Stimulated activated CD4-positive, alpha-beta T cell treated with anti-CD3 and anti-CD28 coated beads, Interleukin-4, amount 100 ng/mL, for 24 hours (primary cell): ENCODE results near the gene CACHD1.

Experiments
- DNase-seq: peaks from one replicate; pipeline ENCODE4 v3.0.0-alpha.2; 2020

The CACHD1 gene

DNA sequence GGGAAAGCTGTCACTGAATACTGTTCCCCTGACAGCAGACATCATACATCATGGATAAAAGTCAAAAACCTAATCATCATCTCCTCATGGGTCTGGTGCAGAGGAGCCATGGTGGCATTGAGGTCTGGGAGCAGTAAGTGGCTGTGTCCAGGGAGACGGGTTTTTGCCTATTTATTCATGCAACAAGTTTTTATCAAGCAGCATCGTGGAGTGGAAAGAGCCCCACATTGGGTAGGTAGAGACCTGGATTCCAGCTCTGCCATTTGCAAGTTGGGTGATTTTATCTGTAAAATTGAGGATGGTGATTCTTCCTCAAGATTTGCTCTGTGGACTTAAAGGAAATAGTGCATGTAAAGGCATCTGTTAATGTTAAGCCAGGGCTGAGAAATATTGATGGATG lies 4.2 kb downstream of the CACHD1 start:
- DNase-seq: no peak

DNA sequence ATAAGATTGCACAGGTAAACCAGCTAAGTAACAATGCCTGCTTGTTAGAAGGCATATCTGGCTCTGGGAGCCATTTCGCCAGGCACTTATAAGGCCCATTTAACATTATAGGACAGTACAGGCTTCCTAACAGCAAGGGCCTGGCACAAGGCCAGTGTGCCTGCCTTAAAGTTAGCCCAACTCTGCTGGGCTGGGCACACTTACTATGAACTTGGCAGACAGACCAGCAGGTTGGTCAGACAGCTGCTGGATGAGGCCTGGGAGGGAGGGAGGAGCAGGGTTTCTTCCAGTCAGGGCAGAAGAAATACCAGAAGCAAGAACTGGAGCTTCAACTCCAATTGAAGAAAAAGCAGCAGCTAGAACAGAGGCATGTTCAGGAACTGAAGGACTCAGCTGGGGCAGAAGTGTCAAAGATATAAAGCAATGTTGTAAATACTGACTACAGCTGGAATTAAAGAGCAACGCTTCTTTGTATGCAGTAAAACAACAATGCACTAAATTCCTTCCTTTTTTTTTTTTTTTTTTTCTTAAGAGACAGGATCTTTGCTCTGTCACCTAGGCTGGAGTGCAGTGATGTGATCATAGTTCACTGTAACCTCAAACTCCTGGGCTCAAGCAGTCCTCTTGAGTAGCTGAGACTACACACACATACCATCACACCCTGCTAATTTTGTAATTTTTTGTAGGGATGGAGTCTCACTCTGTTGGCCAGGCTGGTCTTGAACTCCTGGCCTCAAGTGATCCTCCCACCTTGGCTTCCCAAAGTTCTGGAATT lies 4.9 kb downstream of the CACHD1 start:
- DNase-seq: no peak

- DNase-seq: no peak
Measured at GRCh38 chr1:64476251-64476952, 6.5 kb downstream of the CACHD1 start.

DNA sequence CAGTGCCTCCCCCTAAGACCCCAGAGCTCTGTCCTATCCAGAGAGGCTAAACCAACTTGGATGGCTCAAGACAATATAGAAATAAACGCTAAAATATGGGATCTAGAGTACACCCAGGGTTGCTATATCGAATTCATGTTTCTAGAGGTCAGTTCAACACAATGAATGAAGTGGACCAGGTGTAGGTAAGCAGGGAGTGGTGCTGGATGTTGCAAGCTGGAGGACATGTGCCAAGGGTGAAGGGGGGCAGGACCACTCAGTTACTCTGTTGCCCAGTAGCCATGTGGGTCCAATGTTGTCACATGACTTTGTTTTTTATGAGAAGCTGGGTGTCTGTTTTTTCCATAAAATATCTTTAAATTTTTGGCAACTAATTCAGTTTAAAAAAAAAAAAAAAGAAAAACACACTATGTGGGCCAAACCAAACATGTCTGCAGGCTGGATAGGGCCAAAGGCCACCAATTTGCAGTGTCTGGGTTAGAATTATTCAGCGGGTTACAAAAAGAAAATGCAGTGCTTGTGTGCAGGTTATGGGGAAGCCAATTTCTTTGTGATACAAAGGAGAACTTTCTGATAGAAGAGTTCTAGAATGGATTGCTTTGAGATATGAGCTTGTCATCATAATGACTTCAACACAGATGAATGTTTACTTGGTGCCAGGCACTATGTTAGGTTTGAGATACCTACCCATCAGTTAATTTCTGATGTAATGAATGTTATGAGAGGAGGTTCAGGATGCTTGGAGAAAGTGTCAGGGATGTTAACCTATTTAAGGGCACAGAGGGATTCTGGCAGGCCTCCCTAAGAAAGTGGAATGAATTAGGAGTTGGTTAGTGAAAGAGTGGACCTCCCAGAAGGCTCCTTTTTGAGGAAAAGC lies 8.9 kb downstream of the CACHD1 start:
- no peak for DNase-seq

- no peak for DNase-seq
Measured at GRCh38 chr1:64479874-64480273, 9.9 kb downstream of the CACHD1 start.

GRCh38 chr1:64480999-64481772 lies 11.3 kb downstream of the CACHD1 start:
- DNase-seq: no peak

- DNase-seq: no peak
Measured at GRCh38 chr1:64482128-64482527, 12.2 kb downstream of the CACHD1 start.

DNA sequence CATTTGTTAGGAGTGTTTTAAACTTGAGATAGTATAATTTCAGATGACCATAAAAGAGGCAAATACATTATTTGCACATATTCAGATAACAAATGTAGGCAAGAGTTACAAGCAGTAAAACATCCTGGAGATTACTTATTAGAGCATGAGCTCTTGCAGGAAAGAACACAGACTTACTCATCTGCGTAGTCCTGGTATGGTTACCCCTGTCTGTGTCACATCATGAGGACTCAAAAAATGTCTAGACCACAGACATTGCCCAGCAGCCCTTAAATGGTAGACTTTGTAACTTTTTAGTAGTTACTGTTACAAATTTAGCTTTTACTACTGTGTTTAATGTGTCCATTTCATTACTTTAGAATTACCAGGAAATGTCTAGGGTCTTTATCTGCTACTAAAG lies 12.8 kb downstream of the CACHD1 start:
- no peak for DNase-seq

DNA sequence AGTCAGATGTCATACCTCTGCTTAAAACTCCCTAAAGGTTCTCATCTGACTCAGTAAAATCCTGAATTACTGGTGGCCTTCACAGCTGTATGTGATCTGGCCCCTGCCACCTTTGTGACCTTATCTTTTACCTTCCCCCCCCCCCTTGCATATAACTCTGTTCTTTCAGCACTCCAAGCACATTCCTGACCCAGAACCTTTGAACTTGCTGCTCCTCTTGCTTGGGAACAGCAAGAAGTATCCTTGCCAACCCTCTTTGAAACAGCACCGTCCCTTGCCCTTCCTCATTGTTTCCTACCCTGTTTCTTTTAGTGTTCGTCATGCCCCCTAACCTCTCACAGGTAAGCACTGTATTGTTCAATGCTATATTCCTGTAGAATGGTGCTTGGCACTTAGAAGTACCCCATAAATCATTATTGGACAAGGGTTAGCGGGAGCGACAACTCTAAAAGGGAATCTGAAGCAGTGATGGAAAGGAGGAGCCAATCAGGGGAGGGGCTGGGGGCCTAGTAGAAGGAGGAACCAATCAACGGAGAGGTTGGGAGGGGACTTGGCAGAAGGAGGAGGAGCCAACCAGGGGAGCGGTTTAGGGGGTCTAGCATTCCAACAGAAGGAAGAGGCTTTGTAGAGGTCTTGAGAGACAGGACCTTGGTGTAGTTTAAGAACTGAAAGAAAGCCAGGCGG lies 13.9 kb downstream of the CACHD1 start:
- no peak for DNase-seq

DNA sequence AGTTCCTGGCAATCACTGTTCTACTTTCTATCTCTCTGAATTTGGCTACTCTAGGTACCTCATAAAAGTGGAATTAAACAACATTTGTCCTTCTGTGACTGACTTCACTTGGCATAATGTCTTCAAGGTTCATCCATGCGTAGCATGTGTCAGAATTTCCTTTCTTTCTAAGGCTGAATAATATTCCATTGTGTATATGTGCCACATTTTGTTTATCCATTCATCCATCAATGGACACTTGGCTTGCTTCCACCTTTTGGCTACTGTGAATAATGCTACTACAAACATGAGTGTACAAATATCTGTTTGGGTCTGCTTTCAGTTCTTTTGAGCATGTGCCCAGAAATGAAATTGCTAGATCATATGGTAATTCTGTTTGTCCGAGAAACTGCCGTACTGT lies 14.7 kb downstream of the CACHD1 start:
- DNase-seq: no peak

DNA sequence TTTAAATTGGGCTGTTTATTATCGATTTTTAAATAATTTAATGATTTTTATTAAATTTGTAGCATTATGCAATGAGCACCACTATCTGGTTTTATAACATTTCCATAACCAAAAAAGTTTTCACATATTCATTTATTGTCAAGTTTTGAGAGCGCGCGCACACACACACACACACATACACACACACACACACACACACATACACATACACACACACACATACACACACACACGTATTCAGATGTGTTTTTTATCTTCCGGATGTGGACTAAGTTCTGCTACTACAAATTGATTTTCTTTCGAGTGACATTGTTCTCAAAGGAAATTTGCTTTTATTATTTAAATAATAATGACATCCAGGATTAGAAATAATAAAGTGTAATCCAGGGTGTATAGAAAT lies 16.3 kb downstream of the CACHD1 start:
- no peak for DNase-seq

GRCh38 chr1:64487061-64487460 lies 17.1 kb downstream of the CACHD1 start:
- no peak for DNase-seq

GRCh38 chr1:64488862-64489261 lies 18.9 kb downstream of the CACHD1 start:
- no peak for DNase-seq

- DNase-seq: no peak
Measured at GRCh38 chr1:64489707-64490106, 19.8 kb downstream of the CACHD1 start.

- no peak for DNase-seq
Measured at GRCh38 chr1:64490213-64490818, 20.4 kb downstream of the CACHD1 start.

- DNase-seq: no peak
Measured at GRCh38 chr1:64492424-64492823, 22.5 kb downstream of the CACHD1 start.

DNA sequence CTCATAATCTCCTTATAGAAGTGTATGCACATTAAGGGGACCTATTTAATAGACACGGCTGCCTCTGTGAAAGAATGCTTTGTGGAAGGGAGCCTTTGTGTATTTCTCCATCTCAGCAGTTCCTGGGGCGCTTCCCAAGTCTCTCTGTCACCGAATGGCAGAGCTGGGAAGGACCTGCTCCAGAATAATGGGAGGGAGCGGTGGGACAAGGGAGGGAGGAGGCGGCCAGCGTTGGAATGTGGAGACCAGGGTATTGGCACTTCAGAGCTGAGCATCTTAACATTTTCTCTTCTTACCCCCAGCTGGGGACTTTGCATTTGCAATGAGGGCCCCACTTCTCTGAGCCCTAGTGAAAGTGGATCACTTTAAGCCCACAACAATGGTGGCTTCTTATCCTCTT lies 23.9 kb downstream of the CACHD1 start:
- no peak for DNase-seq

DNA sequence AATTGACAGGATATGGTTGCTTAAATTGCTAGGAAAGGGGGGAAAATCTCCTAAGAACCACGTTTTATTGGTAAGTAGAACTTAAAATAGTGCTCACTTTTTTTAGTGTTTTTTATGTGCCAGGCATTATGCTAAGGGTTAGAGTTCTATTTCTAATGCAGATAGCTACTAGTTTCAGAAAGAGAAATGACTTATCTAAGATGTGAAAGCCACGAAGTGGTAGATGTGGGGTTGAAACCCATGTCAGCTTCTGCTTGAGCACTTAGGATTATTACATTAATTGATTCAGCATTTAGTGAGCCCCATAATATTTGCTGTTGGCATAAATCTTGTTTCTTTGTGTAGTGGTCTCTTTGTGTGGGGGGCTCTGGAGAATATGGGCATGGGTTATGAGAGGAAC lies 24.7 kb downstream of the CACHD1 start:
- DNase-seq: no peak

GRCh38 chr1:64495878-64496277 lies 25.9 kb downstream of the CACHD1 start:
- no peak for DNase-seq

DNA sequence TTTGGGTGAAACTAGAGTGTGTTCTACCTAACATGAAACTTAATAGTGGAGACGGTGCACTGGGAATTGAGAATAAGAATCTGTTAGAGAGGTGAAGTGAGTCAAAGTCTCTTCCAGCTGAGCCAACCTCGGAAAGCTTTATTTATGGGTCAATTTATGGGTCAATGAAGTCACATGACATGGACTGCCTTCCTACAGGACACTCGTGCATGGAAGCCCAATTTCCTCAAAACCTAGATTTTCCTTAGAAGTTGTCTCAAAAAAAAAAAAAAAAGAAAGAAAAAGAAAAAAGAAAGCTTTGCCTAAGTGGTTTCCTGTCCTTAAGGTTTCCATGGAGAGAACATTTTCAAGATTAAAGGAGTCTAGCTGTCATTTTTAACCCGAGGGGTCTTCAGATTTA lies 26.7 kb downstream of the CACHD1 start:
- DNase-seq: no peak

- no peak for DNase-seq
Measured at GRCh38 chr1:64497088-64497883, 27.4 kb downstream of the CACHD1 start.
